OCI-LY1 (cell line): ENCODE data around the gene ESYT2.

Experiments
- CTCF ChIP-seq: fragments of 200-600 bp; sonication (generic), shearing (Covaris generic); IDR thresholded peaks from 2 replicates; pipeline ENCODE4 v1.5.1; 2017; ENCODE audit warnings: mild to moderate bottlenecking, antibody characterized with exemption, low read length, moderate library complexity, mixed read lengths
- EZH2 ChIP-seq: fragments of 200-600 bp; sonication (generic), shearing (Covaris generic); IDR thresholded peaks from 2 replicates; pipeline ENCODE4 v1.8.0; 2017; ENCODE audit warnings: borderline replicate concordance, mixed run types, mild to moderate bottlenecking, antibody characterized with exemption, low read length, moderate library complexity, mixed read lengths

GRCh38 chr7:158782761-158783401 lies 46.4 kb downstream of the ESYT2 start:
- TF ChIP-seq CTCF (no peak), EZH2 (no peak)
